Fibroblast of skin of back (primary cell): Measurements from ENCODE around the gene GCAT.

Experiments
- DNase-seq: peaks from one replicate; pipeline ENCODE4 v3.0.0-alpha.2; 2013

The GCAT gene

GRCh38 chr22:37846433-37846832 lies 38.7 kb downstream of the GCAT start:
- no peak for DNase-seq

DNA sequence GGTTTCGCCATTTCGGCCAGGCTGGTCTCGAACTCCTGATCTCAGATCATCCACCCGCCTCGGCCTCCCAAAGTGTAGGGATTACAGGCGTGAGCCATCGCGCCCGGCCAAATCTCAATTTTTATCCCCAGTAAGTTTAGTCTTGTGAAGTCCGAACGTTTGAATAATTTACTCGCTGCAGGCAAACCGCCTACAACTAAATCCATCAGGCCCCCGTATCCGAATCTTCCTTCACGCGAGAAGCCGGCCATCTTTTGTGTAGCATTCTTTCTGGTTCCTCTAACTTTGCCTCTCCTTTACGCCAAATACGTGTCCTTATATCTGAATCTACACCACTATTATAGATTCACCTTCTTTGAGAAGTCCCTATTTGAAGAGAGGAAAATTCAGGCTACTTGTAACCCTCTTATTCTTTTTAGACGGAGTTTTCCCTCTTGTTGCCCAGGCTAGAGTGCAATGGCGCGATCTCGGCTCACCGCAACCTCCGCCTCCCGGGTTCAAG lies 40.9 kb downstream of the GCAT start:
- DNase-seq, result peak; percentile 43

DNA sequence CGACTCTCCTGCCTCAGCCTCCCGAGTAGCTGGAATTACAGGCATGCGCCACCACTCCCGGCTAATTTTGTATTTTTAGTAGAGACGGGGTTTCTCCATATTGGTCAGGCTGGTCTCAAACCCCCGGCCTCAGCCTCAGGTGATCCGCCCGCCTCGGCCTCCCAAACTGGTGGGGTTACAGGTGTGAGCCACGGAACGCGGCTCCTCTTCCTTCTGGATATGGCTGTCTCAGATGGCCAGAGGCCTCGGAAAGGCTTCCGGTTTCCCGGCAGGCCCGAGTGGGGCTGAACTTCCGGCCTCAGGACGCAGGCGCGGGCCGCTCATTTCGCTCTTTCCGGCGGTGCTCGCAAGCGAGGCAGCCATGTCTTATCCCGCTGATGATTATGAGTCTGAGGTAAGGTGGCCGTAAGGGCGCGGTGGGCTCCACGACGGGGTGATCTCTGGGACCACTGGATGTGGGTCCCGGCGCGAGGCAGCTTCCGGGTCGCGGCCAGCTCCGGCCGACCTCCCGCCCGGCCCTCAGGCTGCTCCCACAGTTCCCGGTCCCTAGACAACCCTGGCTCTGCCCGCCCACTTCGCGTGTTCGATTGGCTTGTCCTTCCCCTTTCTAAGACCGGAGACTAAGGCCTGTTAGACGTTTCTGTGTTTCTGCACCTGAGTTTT lies 41.5 kb downstream of the GCAT start, which contains the start of gene EIF3L:
EIF3L (plus strand) TSS at position 331 of the 663 bp plus-strand sequence; CDS start at position 362, 31 bp downstream.
- peak; percentile 89 for DNase-seq

DNA sequence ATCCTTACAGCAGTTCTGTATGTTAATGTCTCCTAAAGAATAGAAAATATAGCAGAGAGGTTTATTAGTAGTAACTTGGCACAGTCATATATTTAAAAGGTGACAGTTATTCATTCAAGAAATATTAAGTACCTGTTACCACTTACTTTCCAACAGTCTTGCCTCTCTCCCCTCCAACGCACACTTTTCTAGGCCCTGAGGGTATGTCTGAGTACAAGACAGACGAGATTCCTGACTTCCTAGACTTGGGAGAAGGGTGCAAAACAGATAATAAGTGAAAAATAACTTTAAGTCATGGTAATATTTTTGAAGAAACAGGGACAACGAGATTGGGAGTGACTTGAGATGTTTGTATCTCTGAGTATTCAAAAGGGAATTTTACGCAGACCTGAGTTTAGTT lies 43.1 kb downstream of the GCAT start:
- DNase-seq, result no peak

GRCh38 chr22:37852418-37852817 lies 44.7 kb downstream of the GCAT start:
- DNase-seq, result no peak

GRCh38 chr22:37854946-37855345 lies 47.2 kb downstream of the GCAT start:
- no peak for DNase-seq

DNA sequence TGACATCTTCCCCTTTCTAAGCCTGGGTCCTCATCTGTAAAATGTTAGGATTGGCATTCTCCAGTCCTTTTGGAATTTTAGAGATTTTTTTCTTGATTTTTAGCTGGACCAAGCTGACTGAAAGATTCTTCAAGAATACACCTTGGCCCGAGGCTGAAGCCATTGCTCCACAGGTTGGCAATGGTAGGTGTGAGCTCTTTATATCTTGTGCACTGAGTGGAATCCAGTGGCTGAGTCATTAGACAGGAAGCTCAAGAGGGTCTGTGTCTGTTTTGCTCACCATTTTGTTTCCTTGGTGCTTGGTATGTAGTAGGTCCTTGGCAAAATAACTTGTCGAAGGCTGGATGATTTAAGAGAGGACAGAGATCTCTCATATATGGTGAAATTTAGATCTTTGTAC lies 47.7 kb downstream of the GCAT start:
- DNase-seq, result no peak

GRCh38 chr22:37860796-37861421 lies 53.2 kb downstream of the GCAT start:
- no peak for DNase-seq

DNA sequence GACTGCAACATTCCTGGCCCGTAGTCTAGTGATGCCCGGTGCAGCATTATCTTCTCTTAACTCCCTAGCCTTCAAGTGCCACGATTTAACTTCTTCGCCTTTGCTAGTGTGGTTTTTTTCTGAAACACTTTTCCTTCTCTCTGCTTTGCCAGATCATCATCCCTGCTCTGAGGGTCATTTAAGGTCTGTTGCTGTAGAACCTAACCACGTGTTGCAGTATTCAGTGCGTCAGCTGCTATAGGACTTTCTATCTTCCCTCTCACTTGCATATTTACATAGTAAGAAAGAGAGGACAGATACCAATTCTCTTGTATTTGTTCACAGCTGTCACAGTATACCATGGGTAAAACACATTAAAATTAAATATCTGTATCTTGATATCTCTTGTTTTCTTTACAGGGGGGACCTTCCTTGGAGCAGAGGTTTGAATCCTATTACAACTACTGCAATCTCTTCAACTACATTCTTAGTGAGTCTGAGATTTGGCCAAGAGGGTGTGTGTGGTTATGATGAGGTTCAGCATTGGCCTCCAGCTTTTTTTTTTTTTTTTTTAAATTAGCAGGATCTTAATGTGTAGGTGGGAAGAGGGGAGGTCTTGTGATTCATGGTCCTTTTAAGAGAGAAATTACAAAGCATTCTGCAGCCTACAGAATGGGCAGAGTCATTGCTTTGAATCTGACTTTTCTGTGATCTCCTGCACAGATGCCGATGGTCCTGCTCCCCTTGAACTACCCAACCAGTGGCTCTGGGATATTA lies 55.0 kb downstream of the GCAT start:
- DNase-seq, result no peak

- no peak for DNase-seq
Measured at GRCh38 chr22:37865510-37865909, 57.8 kb downstream of the GCAT start.
